ENCODE results near the gene ZSCAN10.
"Not testable (repeated sequence)": the region's sequence is repeated elsewhere in the genome, so short reads cannot be mapped to it uniquely, and the experiment has no call there.

DNA sequence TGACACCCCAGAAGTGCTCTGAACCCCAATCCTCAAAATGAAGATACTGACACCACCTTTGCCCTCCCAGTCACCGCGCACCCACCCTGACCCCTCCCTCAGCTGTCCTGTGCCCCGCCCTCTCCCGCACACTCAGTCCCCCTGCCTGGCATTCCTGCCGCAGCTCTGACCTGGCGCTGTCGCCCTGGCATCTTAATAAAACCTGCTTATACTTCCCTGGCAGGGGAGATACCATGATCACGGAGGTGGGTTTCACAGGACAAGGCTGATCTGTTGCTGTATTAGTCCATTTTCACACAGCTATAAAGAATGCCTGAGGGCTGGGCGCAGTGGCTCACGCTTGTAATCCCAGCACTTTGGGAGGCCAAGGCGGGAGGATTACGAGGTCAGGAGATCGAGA lies 17.1 kb downstream of the ZSCAN10 start:
- not testable (repeated sequence) for TF ChIP-seq POLR2AphosphoS5 (IDR thresholded peaks at IDR 0.05); EZH2 (IDR thresholded peaks at IDR 0.05; ENCODE audit: borderline replicate concordance, insufficient read depth, low read length, poor library complexity, severe bottlenecking); EP300 (conservative IDR thresholded peaks at IDR 0.05; ENCODE audit: poor library complexity, severe bottlenecking); MXI1 (conservative IDR thresholded peaks at IDR 0.05; ENCODE audit: poor library complexity, severe bottlenecking); SMC3 (conservative IDR thresholded peaks at IDR 0.05; ENCODE audit: poor library complexity); TAF1 (IDR thresholded peaks at IDR 0.05; ENCODE audit: low read depth); RAD21 (conservative IDR thresholded peaks at IDR 0.05)
- TF ChIP-seq, protein P1, sequence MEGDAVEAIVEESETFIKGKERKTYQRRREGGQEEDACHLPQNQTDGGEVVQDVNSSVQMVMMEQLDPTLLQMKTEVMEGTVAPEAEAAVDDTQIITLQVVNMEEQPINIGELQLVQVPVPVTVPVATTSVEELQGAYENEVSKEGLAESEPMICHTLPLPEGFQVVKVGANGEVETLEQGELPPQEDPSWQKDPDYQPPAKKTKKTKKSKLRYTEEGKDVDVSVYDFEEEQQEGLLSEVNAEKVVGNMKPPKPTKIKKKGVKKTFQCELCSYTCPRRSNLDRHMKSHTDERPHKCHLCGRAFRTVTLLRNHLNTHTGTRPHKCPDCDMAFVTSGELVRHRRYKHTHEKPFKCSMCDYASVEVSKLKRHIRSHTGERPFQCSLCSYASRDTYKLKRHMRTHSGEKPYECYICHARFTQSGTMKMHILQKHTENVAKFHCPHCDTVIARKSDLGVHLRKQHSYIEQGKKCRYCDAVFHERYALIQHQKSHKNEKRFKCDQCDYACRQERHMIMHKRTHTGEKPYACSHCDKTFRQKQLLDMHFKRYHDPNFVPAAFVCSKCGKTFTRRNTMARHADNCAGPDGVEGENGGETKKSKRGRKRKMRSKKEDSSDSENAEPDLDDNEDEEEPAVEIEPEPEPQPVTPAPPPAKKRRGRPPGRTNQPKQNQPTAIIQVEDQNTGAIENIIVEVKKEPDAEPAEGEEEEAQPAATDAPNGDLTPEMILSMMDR (IDR thresholded peaks at IDR 0.05; ENCODE audit: poor library complexity, severe bottlenecking), result not testable (repeated sequence)
- TF ChIP-seq, protein P2, sequence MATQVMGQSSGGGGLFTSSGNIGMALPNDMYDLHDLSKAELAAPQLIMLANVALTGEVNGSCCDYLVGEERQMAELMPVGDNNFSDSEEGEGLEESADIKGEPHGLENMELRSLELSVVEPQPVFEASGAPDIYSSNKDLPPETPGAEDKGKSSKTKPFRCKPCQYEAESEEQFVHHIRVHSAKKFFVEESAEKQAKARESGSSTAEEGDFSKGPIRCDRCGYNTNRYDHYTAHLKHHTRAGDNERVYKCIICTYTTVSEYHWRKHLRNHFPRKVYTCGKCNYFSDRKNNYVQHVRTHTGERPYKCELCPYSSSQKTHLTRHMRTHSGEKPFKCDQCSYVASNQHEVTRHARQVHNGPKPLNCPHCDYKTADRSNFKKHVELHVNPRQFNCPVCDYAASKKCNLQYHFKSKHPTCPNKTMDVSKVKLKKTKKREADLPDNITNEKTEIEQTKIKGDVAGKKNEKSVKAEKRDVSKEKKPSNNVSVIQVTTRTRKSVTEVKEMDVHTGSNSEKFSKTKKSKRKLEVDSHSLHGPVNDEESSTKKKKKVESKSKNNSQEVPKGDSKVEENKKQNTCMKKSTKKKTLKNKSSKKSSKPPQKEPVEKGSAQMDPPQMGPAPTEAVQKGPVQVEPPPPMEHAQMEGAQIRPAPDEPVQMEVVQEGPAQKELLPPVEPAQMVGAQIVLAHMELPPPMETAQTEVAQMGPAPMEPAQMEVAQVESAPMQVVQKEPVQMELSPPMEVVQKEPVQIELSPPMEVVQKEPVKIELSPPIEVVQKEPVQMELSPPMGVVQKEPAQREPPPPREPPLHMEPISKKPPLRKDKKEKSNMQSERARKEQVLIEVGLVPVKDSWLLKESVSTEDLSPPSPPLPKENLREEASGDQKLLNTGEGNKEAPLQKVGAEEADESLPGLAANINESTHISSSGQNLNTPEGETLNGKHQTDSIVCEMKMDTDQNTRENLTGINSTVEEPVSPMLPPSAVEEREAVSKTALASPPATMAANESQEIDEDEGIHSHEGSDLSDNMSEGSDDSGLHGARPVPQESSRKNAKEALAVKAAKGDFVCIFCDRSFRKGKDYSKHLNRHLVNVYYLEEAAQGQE (IDR thresholded peaks at IDR 0.05; ENCODE audit: borderline replicate concordance), result not testable (repeated sequence)

All from neural cell (in vitro differentiated cells).